ENCODE measurements around the gene IFITM1.
"Not testable (repeated sequence)": the region's sequence is repeated elsewhere in the genome, so short reads cannot be mapped to it uniquely, and the experiment has no call there.

Gene IFITM1

GRCh38 chr11:326842-327580, 13.2 kb downstream of the IFITM1 start:
- peak in 3 of 5 donors; percentile 47 to 79 (median 49) for DNase-seq

- DNase-seq: no peak
These were observed 13.7 kb downstream of the IFITM1 start for GRCh38 chr11:327581-327923.

- no peak for DNase-seq
These were observed 14.2 kb downstream of the IFITM1 start for GRCh38 chr11:328012-328411.

DNA sequence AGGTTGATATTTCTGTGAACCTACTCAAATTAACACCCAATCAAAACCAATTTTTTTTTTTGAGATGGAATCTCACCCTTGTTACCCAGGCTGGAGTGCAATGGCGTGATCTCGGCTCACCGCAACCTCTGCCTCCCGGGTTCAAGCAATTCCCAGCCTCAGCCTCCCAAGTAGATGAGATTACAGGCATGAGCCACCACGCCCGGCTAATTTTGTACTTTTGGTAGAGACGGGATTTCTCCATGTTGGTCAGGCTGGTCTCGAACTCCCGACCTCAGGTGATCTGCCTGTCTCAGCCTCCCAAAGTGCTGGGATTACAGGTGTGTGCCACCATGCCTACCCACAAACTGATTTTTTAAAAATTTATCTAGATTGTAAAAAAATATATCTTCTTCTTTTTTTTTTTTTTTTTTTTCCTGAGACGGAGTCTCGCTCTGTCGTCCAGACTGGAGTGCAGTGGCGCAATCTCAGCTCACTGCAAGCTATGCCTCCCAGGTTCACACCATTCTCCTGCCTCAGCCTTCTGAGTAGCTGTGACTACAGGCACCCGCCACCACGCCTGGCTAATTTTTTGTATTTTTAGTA, 14.8 kb downstream of the IFITM1 start:
- not testable (repeated sequence) for DNase-seq

DNA sequence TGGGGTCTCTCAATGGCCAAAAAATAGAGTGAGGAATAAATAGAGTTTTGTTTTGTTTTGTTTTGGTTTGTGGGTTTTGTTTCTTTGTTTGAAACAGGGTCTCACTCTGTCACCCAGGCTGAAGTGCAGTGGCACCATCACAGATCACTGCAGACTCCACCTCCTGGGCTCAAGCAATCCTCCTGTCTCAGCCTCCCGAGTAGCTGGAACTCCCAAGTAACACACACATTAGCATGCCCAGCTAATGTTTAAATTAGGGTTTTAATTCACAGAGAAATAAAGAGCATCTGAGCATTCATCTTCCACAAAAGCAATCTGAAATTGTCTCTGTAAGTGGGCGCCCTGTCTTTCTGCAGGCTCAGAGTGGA, 16.0 kb downstream of the IFITM1 start:
- no peak for DNase-seq

GRCh38 chr11:330307-330693, 16.5 kb downstream of the IFITM1 start:
- no peak for DNase-seq

GRCh38 chr11:330694-331357, 17.0 kb downstream of the IFITM1 start:
- peak in 1 of 5 donors; percentile 49 for DNase-seq

DNA sequence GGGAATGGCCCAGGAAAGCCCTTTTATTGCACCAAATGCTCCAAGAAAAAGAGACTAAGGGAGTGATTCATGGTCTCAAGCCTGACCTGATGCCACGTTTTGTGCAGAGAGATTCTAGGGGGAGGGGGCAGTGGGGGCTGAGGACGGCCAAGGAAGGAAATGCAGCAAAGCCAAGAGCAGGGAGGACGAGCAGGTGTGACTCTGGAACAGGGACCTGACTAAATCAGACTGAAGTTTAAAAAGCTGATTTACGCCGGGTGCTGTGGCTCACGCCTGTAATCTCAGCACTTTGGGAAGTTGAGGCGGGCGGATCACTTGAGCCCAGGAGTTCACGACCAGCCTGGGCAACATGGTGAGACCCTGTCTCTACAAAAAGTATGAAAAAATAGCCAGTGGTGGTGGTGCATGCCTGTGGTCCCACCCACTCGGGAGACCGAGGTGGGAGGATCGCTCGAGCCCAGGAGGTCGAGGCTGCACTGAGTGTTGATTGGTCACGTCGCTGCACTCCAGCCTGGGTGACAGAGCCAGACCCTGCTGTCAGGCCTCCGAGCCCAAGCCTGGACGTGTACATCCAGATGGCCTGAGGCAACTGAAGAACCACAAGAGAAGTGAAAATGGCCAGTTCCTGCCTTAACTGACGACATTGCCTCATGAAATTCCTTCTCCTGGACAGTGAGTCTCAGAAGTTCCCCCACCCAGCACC, 17.7 kb downstream of the IFITM1 start:
- no peak for DNase-seq

GRCh38 chr11:332651-333480, 19.0 kb downstream of the IFITM1 start:
- no peak for DNase-seq

DNA sequence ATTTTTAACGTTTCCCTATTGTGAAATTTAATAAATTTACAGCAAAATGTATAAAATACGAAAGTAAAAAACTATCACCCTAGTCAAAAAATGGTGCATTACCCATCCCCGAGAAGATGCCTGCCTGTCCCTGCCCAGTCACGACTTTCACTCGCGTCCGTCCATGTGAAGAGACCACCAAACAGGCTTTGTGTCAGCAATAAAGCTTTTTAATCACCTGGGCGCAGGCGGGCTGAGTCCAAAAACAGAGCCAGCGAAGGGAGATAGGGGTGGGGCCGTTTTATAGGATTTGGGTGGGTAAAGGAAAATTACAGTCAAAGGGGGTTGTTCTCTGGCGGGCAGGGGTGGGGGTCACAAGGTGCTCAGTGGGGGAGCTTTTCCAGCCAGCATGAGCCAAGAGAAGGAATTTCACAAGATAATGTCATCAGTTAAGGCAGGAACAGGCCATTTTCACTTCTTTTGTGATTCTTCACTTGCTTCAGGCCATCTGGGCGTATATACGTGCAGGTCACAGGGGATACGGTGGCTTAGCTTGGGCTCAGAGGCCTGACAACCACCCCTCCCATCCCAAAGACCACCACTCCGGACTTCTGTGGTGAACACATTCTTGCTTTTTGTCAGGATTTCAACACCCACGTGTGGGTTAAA, 19.9 kb downstream of the IFITM1 start:
- DNase-seq: not testable (repeated sequence)

- no peak for DNase-seq
These were observed 20.6 kb downstream of the IFITM1 start for GRCh38 chr11:334264-334994.

- no peak for DNase-seq
These were observed 22.2 kb downstream of the IFITM1 start for GRCh38 chr11:335779-336658.

GRCh38 chr11:336659-337198, 22.9 kb downstream of the IFITM1 start:
- no peak for DNase-seq

- DNase-seq: no peak
These were observed 23.9 kb downstream of the IFITM1 start for GRCh38 chr11:337711-338110.

DNA sequence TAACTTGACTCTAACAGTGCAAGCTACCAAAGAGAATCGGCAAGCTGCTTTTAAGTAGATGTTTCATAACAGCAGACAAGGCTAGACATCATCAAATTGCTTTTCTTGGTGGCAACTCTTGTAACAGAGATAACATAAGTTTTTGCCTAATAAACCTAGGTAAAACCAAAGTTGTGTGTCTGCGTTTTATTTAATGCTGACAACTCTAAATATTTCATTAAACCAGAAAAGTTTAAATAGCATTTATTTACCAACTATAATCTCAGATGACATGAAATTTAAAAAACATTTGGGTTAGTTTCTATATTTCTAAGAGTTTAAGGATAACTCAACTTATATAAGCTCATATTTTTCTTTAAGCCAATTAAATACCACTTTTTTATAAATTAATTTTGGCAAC, 26.1 kb downstream of the IFITM1 start:
- no peak for DNase-seq

GRCh38 chr11:340539-341512, 27.0 kb downstream of the IFITM1 start:
- DNase-seq: no peak

- DNase-seq: no peak
These were observed 28.5 kb downstream of the IFITM1 start for GRCh38 chr11:342328-342727.

DNA sequence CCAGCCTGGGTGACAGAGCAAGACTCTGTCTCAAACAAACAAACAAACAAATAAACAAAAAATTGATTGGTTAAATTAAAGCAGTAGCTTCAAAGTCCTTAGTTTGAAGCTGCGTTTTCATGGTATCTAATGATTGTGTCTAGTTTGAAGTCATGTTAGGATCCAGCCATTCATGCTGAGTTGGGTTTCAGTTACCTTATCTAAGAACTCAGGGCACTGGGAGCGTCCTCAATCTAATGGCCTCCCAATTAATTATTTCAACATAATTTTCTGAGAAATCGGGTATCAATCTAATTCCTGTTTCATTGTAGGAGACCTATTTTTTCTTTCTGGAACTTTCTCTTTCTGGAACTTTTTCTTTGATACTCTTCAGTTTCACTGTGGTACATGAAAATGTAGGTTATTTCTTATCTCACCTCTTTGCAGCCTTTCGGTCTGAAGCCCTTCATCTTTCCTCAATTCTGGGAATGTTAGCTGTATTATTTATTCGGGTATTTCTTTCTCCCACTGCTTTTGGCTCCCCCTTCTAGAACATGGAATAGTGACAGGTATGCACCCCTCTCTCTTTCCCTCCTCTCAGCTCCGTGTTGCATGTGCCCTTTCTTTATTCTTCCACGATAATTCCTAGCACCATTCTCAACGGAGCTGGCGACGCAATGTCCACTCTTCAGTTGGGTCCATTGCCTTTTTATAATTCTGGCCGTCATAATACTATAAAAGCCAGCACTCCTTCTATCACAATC, 31.2 kb downstream of the IFITM1 start:
- DNase-seq: no peak
